Osteocyte (in vitro differentiated cells): ENCODE results near the gene TSPAN3. TPM values are rescaled to one million over a fixed set of nuclear protein-coding genes. Genes with fewer than 3 reads are reported as not detected.

Experiments used
- DNase-seq: peaks from one replicate; pipeline ENCODE4 v3.0.0; 2021; ENCODE audit warnings: mixed read lengths; ENCODE audit not compliant: unreplicated experiment; ENCODE audit errors: extremely low spot score
- H3K27ac Mint-ChIP-seq: one replicate; pipeline ENCODE4 v1.8.0; 2021; ENCODE audit warnings: mild to moderate bottlenecking, mixed read lengths; ENCODE audit not compliant: unreplicated experiment
- H3K27me3 Mint-ChIP-seq: one replicate; pipeline ENCODE4 v1.8.0; 2021; ENCODE audit warnings: mixed read lengths; ENCODE audit not compliant: unreplicated experiment
- H3K36me3 Mint-ChIP-seq: one replicate; pipeline ENCODE4 v1.8.0; 2021; ENCODE audit warnings: mixed read lengths; ENCODE audit not compliant: unreplicated experiment
- H3K4me1 Mint-ChIP-seq: one replicate; pipeline ENCODE4 v1.8.0; 2021; ENCODE audit warnings: mixed read lengths; ENCODE audit not compliant: unreplicated experiment
- H3K4me3 Mint-ChIP-seq: one replicate; pipeline ENCODE4 v1.8.0; 2021; ENCODE audit warnings: mild to moderate bottlenecking, moderate library complexity, mixed read lengths; ENCODE audit not compliant: unreplicated experiment
- H3K9me3 Mint-ChIP-seq: one replicate; pipeline ENCODE4 v1.8.0; 2021; ENCODE audit warnings: mixed read lengths; ENCODE audit not compliant: unreplicated experiment
- CTCF ChIP-seq: fragments of 200-600 bp; sonication (generic); IDR thresholded peaks from 2 replicates; pipeline ENCODE4 v1.5.0; 2021; ENCODE audit warnings: antibody characterized with exemption, mild to moderate bottlenecking, moderate library complexity
- total RNA-seq: library from RNA; stranded (reverse); gene quantifications from 2 replicates; pipeline ENCODE4 v1.2.1, GENCODE V29; 2021

The TSPAN3 gene
- total RNA-seq, 1 donor from 2014 or later = 296 TPM

GRCh38 chr15:77014132-77015081 is 56.5 kb downstream of the TSPAN3 start:
- Mint-ChIP-seq H3K36me3 (no peaks in the 10 kb centered on the region), H3K9me3 (no peaks in the 10 kb centered on the region), H3K4me3 (no peak overlapping the region), H3K27ac (no peak overlapping the region), H3K4me1 (peaks cover 2% of the 10 kb centered on the region), H3K27me3 (no peaks in the 10 kb centered on the region)
- DNase-seq = no peak
- no peak for TF ChIP-seq CTCF

GRCh38 chr15:77013776-77014131 is 57.2 kb downstream of the TSPAN3 start:
- no peak for TF ChIP-seq CTCF
- Mint-ChIP-seq H3K36me3 (no peaks in the 10 kb centered on the region), H3K4me1 (no peaks in the 10 kb centered on the region), H3K9me3 (no peaks in the 10 kb centered on the region), H3K27ac (no peak overlapping the region), H3K4me3 (no peak overlapping the region), H3K27me3 (peaks cover 3% of the 10 kb centered on the region)
- no peak for DNase-seq

- peaks cover 3% of the 10 kb centered on the region for H3K27me3 Mint-ChIP-seq
- H3K36me3 Mint-ChIP-seq = no peaks in the 10 kb centered on the region
- no peak overlapping the region for H3K27ac Mint-ChIP-seq
- H3K9me3 Mint-ChIP-seq = no peaks in the 10 kb centered on the region
- H3K4me3 Mint-ChIP-seq = no peak overlapping the region
- DNase-seq = no peak
- TF ChIP-seq CTCF = no peak
- no peaks in the 10 kb centered on the region for H3K4me1 Mint-ChIP-seq
Measured at GRCh38 chr15:77012868-77013267, 58.0 kb downstream of the TSPAN3 start.

- H3K4me3 Mint-ChIP-seq = no peak overlapping the region
- no peak for TF ChIP-seq CTCF
- no peak overlapping the region for H3K27ac Mint-ChIP-seq
- H3K36me3 Mint-ChIP-seq = no peaks in the 10 kb centered on the region
- no peaks in the 10 kb centered on the region for H3K9me3 Mint-ChIP-seq
- DNase-seq = no peak
- H3K4me1 Mint-ChIP-seq = no peaks in the 10 kb centered on the region
- peaks cover 3% of the 10 kb centered on the region for H3K27me3 Mint-ChIP-seq
Measured at GRCh38 chr15:77012117-77012712, 58.7 kb downstream of the TSPAN3 start.

- Mint-ChIP-seq H3K9me3 (no peaks in the 10 kb centered on the region), H3K27ac (no peak overlapping the region), H3K36me3 (no peaks in the 10 kb centered on the region), H3K4me3 (no peak overlapping the region), H3K4me1 (no peaks in the 10 kb centered on the region), H3K27me3 (peaks cover 16% of the 10 kb centered on the region)
- no peak for DNase-seq
- no peak for TF ChIP-seq CTCF
Measured at GRCh38 chr15:77010857-77011256, 60.1 kb downstream of the TSPAN3 start.
